ENCODE data around the gene C1orf141. TPM values are rescaled to one million over a fixed set of nuclear protein-coding genes. Genes with fewer than 3 reads are reported as not detected.

The C1orf141 gene
- total and polyA plus RNA-seq, 2 experiments from 2014 or later: not detected

GRCh38 chr1:67159233-67159632, 24.5 kb upstream of the C1orf141 start:
- Histone ChIP-seq H3K27me3 (replicated peaks; ENCODE audit: insufficient read depth) (peaks cover 13% of the 10 kb centered on the region), H3K79me2 (ENCODE audit: insufficient read depth) (no peaks in the 10 kb centered on the region), H3K27ac (no peak overlapping the region), H2AFZ (no peak overlapping the region), H3K4me1 (ENCODE audit: insufficient read depth) (no peaks in the 10 kb centered on the region), H3K9me3 (ENCODE audit: low read depth) (no peaks in the 10 kb centered on the region), H3K4me2 (ENCODE audit: unreplicated experiment) (no peak overlapping the region), H3K9ac (no peak overlapping the region), H3K4me3 (no peak overlapping the region), H3F3A (ENCODE audit: insufficient read depth) (no peaks in the 10 kb centered on the region), H3K36me3 (ENCODE audit: low read depth) (no peaks in the 10 kb centered on the region), H4K20me1 (ENCODE audit: insufficient read depth) (no peaks in the 10 kb centered on the region), H3K9me2 (ENCODE audit: insufficient read depth) (no peaks in the 10 kb centered on the region)
- WGBS, 2 experiments (ENCODE audit: low coverage in 1 of 2, low lambda C conversion rate in 2 of 2, missing lambda C conversion rate in 2 of 2): 41 to 43% methylated on average over 2 of the region's 2 CpGs
- TF ChIP-seq EZH2 (IDR thresholded peaks at IDR 0.05; ENCODE audit: insufficient read depth, poor library complexity, severe bottlenecking) (no peak), EZH2phosphoT487 (IDR thresholded peaks at IDR 0.05; ENCODE audit: insufficient read depth, low read depth) (no peak)
- peak; percentile 12 for DNase-seq
- in situ Hi-C loops (cut with MboI): no loop called here

- Histone ChIP-seq H3K9me3 (ENCODE audit: low read depth) (no peaks in the 10 kb centered on the region), H3K9me2 (ENCODE audit: insufficient read depth) (no peaks in the 10 kb centered on the region), H3K9ac (no peak overlapping the region), H3F3A (ENCODE audit: insufficient read depth) (no peaks in the 10 kb centered on the region), H3K4me3 (no peak overlapping the region), H3K4me1 (ENCODE audit: insufficient read depth) (no peaks in the 10 kb centered on the region), H2AFZ (no peak overlapping the region), H3K27me3 (replicated peaks; ENCODE audit: insufficient read depth) (peaks cover 18% of the 10 kb centered on the region), H3K79me2 (ENCODE audit: insufficient read depth) (no peaks in the 10 kb centered on the region), H4K20me1 (ENCODE audit: insufficient read depth) (no peaks in the 10 kb centered on the region), H3K36me3 (ENCODE audit: low read depth) (no peaks in the 10 kb centered on the region), H3K4me2 (ENCODE audit: unreplicated experiment) (no peak overlapping the region), H3K27ac (no peak overlapping the region)
- 49 to 73% methylated on average over 2 of the region's 2 CpGs for WGBS, 2 experiments (ENCODE audit: low coverage in 1 of 2, low lambda C conversion rate in 2 of 2, missing lambda C conversion rate in 2 of 2)
- TF ChIP-seq EZH2phosphoT487 (IDR thresholded peaks at IDR 0.05; ENCODE audit: insufficient read depth, low read depth) (no peak), EZH2 (IDR thresholded peaks at IDR 0.05; ENCODE audit: insufficient read depth, poor library complexity, severe bottlenecking) (no peak)
- no peak for DNase-seq
- in situ Hi-C loops (cut with MboI): no loop called here
These were observed 23.6 kb upstream of the C1orf141 start for GRCh38 chr1:67158401-67158800.

DNA sequence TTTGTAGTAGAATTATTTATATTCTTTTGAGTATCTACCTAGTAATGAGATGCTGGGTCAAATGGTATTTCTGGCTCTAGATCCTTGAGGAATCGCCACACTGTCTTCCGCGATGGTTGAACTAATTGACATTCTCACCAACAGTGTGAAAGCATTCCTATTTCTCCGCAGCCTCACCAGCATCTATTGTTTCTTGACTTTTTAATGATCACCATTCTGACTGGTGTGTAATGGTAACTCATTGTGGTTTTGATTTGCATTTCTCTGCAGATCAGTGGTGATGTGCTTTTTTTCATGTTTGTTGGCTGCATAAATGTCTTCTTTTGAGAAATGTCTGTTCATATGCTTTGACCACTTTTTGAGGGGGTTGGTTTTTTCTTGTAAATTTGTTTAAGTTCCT, 16.2 kb upstream of the C1orf141 start:
- no peak overlapping the region for H2AFZ ChIP-seq
- no peaks in the 10 kb centered on the region for H3K36me3 ChIP-seq (ENCODE audit: low read depth)
- in situ Hi-C loops (cut with MboI): no loop called here
- H3K27me3 ChIP-seq (replicated peaks; ENCODE audit: insufficient read depth): peaks cover 19% of the 10 kb centered on the region
- H3K4me2 ChIP-seq (ENCODE audit: unreplicated experiment): no peak overlapping the region
- no peaks in the 10 kb centered on the region for H3K9me3 ChIP-seq (ENCODE audit: low read depth)
- H3K27ac ChIP-seq: no peak overlapping the region
- no peaks in the 10 kb centered on the region for H3K9me2 ChIP-seq (ENCODE audit: insufficient read depth)
- no peaks in the 10 kb centered on the region for H3K79me2 ChIP-seq (ENCODE audit: insufficient read depth)
- H3K9ac ChIP-seq: no peak overlapping the region
- H3K4me1 ChIP-seq (ENCODE audit: insufficient read depth): peaks cover 4% of the 10 kb centered on the region; the same call in 1 of the 2 replicates
- no peak for DNase-seq
- 82 to 85% methylated on average over 4 of the region's 4 CpGs for WGBS, 2 experiments (ENCODE audit: low coverage in 1 of 2, low lambda C conversion rate in 2 of 2, missing lambda C conversion rate in 2 of 2)
- no peak overlapping the region for H3K4me3 ChIP-seq
- no peaks in the 10 kb centered on the region for H4K20me1 ChIP-seq (ENCODE audit: insufficient read depth)
- TF ChIP-seq EZH2 (IDR thresholded peaks at IDR 0.05; ENCODE audit: insufficient read depth, poor library complexity, severe bottlenecking) (no peak), EZH2phosphoT487 (IDR thresholded peaks at IDR 0.05; ENCODE audit: insufficient read depth, low read depth) (no peak)
- no peaks in the 10 kb centered on the region for H3F3A ChIP-seq (ENCODE audit: insufficient read depth)

GRCh38 chr1:67149179-67149770, 14.5 kb upstream of the C1orf141 start:
- Histone ChIP-seq H3F3A (ENCODE audit: insufficient read depth) (no peaks in the 10 kb centered on the region), H3K36me3 (ENCODE audit: low read depth) (no peaks in the 10 kb centered on the region), H4K20me1 (ENCODE audit: insufficient read depth) (no peaks in the 10 kb centered on the region), H3K9ac (no peak overlapping the region), H3K27ac (no peak overlapping the region), H3K4me3 (peak overlapping the region; percentile 17; the same call in 1 of the 2 replicates), H3K9me2 (ENCODE audit: insufficient read depth) (no peaks in the 10 kb centered on the region), H3K79me2 (ENCODE audit: insufficient read depth) (no peaks in the 10 kb centered on the region), H3K4me2 (ENCODE audit: unreplicated experiment) (peak overlapping the region; percentile 31), H3K9me3 (ENCODE audit: low read depth) (no peaks in the 10 kb centered on the region), H2AFZ (peak overlapping the region; percentile 83), H3K27me3 (replicated peaks; ENCODE audit: insufficient read depth) (peaks cover 11% of the 10 kb centered on the region), H3K4me1 (ENCODE audit: insufficient read depth) (peaks cover 4% of the 10 kb centered on the region; the same call in 1 of the 2 replicates)
- TF ChIP-seq EZH2 (IDR thresholded peaks at IDR 0.05; ENCODE audit: insufficient read depth, poor library complexity, severe bottlenecking) (no peak), EZH2phosphoT487 (IDR thresholded peaks at IDR 0.05; ENCODE audit: insufficient read depth, low read depth) (no peak)
- in situ Hi-C loops (cut with MboI): loop anchor here (5.0 kb wide), 2 partner anchors 152 to 387 kb away; no protein-coding TSS in a partner anchor
- peak; percentile 90 for DNase-seq
- WGBS, 2 experiments (ENCODE audit: low coverage in 1 of 2, low lambda C conversion rate in 2 of 2, missing lambda C conversion rate in 2 of 2): 10 to 11% methylated on average over 9 of the region's 9 CpGs
